AG04450 (cell line): Measurements from ENCODE around the gene SLC6A17. TPM values are rescaled to one million over a fixed set of nuclear protein-coding genes. Genes with fewer than 3 reads are reported as not detected.

Experiments
- CTCF ChIA-PET: fragments of 300-600, 350-600 bp; formaldehyde crosslinking; extraction: SDS; loops from one replicate; lab custom pipeline; 2022; ENCODE audit warnings: antibody characterized with exemption, inconsistent platforms; lab: Charles Lee
- POLR2A ChIA-PET: fragments of 350-600 bp; formaldehyde crosslinking; extraction: SDS; loops from one replicate; lab custom pipeline; 2021; ENCODE audit warnings: antibody characterized with exemption, inconsistent platforms; lab: Yijun Ruan, JAX
- DNase-seq: peaks from one replicate; pipeline ENCODE4 v3.0.0-alpha.2; 2011; ENCODE audit warnings: low read depth, low spot score
- H3K27ac ChIP-seq: one replicate; pipeline ENCODE4 v1.5.1; 2012; ENCODE audit warnings: low read depth, low read length, control low read depth
- H3K27me3 ChIP-seq: one replicate; pipeline ENCODE4 v1.6.0; 2012; ENCODE audit warnings: low read length; ENCODE audit not compliant: control insufficient read depth, insufficient read depth
- H3K4me3 ChIP-seq: 2 replicates; pipeline ENCODE4 v1.5.1; 2011; ENCODE audit warnings: mild to moderate bottlenecking, low read depth, low read length, control low read depth
- H3K9me3 ChIP-seq: 2 replicates; pipeline ENCODE4 v1.5.1; 2012; ENCODE audit warnings: low read length; ENCODE audit not compliant: control insufficient read depth, insufficient read depth
- polyA plus RNA-seq: library from polyadenylated mRNA; depleted of rRNA; stranded (reverse); fragments of >200 nt; gene quantifications from 2 replicates; pipeline ENCODE4 v1.2.3, GENCODE V29; 2011
- TF ChIP-seq, protein P1 (sequence below): IDR thresholded peaks from 2 replicates; pipeline ENCODE4 v1.5.1; 2011; ENCODE audit warnings: low read depth, low read length, control low read depth, inconsistent platforms

The SLC6A17 gene
- polyA plus RNA-seq, 1 experiment = 0.05 TPM

DNA sequence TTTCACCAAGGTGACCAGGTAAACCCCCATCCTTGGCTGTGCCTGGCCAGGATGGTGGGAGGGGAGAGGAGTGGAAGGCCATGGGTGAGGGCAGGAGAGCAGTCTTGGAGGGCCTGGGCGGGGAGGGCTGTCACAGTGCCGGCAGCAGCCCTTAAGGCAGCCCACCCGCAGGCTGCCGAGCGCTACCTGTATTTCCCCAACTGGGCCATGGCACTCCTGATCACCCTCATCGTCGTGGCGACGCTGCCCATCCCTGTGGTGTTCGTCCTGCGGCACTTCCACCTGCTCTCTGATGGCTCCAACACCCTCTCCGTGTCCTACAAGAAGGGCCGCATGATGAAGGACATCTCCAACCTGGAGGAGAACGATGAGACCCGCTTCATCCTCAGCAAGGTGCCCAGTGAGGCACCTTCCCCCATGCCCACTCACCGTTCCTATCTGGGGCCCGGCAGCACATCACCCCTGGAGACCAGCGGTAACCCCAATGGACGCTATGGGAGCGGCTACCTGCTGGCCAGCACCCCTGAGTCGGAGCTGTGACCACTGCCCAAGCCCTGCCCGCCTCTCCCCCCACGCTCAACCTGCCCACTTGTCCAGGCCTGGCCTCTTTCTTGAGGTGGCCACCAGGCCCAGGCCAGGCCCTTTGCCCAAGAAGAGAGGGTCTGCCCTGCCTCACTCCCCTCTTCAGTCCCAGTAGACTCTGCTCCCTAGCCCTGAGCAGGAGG is 47.8 kb downstream of the SLC6A17 start:
- no peaks in the 10 kb centered on the region; the same call in 1 of the 2 replicates for H3K9me3 ChIP-seq
- H3K27me3 ChIP-seq = peaks cover 3% of the 10 kb centered on the region
- H3K4me3 ChIP-seq = no peak overlapping the region
- TF ChIP-seq, protein P1, sequence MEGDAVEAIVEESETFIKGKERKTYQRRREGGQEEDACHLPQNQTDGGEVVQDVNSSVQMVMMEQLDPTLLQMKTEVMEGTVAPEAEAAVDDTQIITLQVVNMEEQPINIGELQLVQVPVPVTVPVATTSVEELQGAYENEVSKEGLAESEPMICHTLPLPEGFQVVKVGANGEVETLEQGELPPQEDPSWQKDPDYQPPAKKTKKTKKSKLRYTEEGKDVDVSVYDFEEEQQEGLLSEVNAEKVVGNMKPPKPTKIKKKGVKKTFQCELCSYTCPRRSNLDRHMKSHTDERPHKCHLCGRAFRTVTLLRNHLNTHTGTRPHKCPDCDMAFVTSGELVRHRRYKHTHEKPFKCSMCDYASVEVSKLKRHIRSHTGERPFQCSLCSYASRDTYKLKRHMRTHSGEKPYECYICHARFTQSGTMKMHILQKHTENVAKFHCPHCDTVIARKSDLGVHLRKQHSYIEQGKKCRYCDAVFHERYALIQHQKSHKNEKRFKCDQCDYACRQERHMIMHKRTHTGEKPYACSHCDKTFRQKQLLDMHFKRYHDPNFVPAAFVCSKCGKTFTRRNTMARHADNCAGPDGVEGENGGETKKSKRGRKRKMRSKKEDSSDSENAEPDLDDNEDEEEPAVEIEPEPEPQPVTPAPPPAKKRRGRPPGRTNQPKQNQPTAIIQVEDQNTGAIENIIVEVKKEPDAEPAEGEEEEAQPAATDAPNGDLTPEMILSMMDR = no peak
- no peak overlapping the region for H3K27ac ChIP-seq
- CTCF ChIA-PET = interaction anchor here (1.3 to 7.8 kb wide), 19 partner anchors 10 to 298 kb away, joined by 3 to 134 read pairs (median 8); partner anchors contain the start of gene KCNC4
- POLR2A ChIA-PET = no interaction called here
- no peak for DNase-seq

DNA sequence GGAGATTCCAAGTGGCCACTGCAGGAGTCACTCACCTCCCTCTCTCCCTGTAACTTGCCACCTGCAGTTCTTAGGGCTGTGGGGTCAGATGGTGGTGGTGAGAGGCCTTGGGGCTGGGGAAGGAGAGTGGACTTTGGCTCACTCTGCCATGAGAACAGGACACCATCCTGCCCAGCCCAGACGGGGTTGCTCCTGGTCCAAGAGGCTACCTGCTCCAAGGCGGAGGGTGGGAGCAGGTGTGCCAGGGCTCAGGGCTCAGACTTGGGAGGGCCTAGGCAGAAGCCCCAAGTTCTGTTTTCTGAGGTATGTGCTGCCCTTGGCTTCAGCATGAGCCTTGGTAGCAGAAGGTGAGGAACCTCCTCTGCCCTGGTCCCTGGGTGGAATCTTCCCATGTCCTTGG is 48.5 kb downstream of the SLC6A17 start:
- Histone ChIP-seq H3K27ac (no peak overlapping the region), H3K9me3 (no peaks in the 10 kb centered on the region; the same call in 1 of the 2 replicates), H3K27me3 (peaks cover 3% of the 10 kb centered on the region), H3K4me3 (no peak overlapping the region)
- TF ChIP-seq, protein P1 = no peak
- CTCF ChIA-PET = interaction anchor here (2.9 to 7.8 kb wide), 2 partner anchors 110 to 297 kb away, joined by 23 to 134 read pairs; no protein-coding TSS in a partner anchor
- DNase-seq = no peak
- POLR2A ChIA-PET = no interaction called here

DNA sequence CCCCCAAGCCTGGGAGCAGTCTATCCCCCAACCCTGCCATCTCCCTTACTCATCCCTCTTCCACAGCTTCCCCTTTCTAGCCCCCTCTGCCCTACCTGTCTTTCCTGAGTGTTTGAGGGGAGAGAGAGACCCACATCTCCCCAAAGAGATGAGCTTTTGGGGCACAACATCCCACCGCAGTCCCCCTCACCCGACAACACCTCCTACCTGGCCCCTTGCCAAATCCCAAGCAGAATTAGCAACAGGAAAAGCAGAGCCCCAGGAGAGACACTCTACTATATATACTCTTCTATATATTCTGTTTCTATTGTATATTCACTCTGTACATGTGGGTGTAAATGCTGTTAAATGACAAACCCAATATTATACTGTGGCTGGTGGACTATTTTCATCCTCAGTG is 49.9 kb downstream of the SLC6A17 start:
- H3K9me3 ChIP-seq = no peaks in the 10 kb centered on the region; the same call in 1 of the 2 replicates
- POLR2A ChIA-PET = no interaction called here
- peaks cover 3% of the 10 kb centered on the region for H3K27me3 ChIP-seq
- TF ChIP-seq, protein P1 = no peak
- CTCF ChIA-PET = interaction anchor here (1.9 to 17.9 kb wide), 4 partner anchors 110 to 296 kb away, joined by 6 to 1035 read pairs (median 352); no protein-coding TSS in a partner anchor
- no peak overlapping the region for H3K27ac ChIP-seq
- DNase-seq = no peak
- H3K4me3 ChIP-seq = no peak overlapping the region

DNA sequence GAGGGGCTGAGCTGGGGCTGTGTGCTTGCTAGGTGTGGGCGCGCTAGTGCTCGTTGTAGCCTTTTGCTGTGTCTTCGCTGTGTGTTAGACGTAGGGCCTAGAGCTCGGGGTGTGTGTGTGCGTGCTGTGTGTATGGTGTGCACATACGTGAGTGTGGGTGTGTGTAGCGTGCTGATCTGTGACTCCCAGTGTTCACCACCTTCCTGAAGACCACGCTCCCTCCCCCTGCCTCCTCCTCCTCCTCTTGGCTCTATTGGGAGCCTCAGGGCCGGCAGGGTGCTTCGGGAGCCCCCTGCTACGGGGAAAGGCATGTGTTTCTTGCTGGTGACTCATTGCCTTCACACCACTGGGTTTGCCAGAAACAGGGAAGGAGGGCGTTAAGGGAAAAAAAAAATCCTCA is 50.4 kb downstream of the SLC6A17 start:
- Histone ChIP-seq H3K9me3 (no peaks in the 10 kb centered on the region), H3K27me3 (peaks cover 3% of the 10 kb centered on the region), H3K4me3 (no peak overlapping the region), H3K27ac (no peak overlapping the region)
- TF ChIP-seq, protein P1 = no peak
- ChIA-PET POLR2A (no interaction called here), CTCF (interaction anchor here (1.3 to 17.9 kb wide), 5 partner anchors 109 to 295 kb away, joined by 3 to 1035 read pairs (median 134); no protein-coding TSS in a partner anchor)
- DNase-seq = no peak
